Epithelial cell of esophagus (primary cell): ENCODE results near the gene MTRF1.

Experiments
- DNase-seq: peaks from one replicate; pipeline ENCODE4 v3.0.0; 2010; ENCODE audit warnings: low read depth
- H3K4me3 ChIP-seq: 2 replicates; pipeline ENCODE4 v1.5.1; 2011; ENCODE audit warnings: mild to moderate bottlenecking, low read length, control low read depth
- CTCF ChIP-seq: IDR thresholded peaks from 2 replicates; pipeline ENCODE4 v1.5.1; 2011; ENCODE audit warnings: low read depth, mild to moderate bottlenecking, low read length, control low read depth, inconsistent platforms; ENCODE audit not compliant: insufficient read depth; ENCODE audit errors: missing control alignments

Gene MTRF1

DNA sequence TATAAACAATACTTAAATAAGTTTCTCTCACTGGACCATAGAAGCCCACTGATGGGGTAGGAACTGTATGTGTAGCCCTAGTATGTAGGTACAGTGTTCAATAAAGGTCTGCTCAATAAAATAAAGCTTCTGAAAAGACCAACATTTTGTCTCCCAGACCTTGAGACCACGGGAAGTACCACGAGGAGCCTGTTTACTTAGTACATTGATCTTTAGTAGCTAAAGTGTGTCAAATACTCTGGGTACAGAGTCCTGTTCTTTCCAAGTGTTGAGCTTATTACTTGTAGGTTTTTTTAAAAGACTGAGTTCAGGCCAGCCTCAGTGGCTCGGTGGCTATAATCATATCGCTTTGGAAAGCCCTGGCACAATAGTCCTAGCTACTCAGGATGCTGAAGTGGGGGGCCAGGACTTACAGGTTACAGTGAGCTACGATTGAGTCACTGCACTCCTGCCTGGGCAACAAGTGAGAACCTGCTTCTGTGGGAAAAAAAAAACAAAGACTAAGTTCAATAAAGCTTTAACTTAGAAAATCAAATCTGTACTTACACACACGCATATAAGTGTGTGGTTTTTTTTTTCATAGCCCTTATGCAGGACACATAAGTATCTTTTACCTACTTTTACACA lies 3.4 kb downstream of the MTRF1 start:
- peak; percentile 94 for DNase-seq
- no peak for TF ChIP-seq CTCF
- no peak overlapping the region for H3K4me3 ChIP-seq

- no peak for DNase-seq
- TF ChIP-seq CTCF: no peak
- H3K4me3 ChIP-seq: no peak overlapping the region
Observed at GRCh38 chr13:41257535-41257934, 5.8 kb downstream of the MTRF1 start.

GRCh38 chr13:41254902-41255301 lies 8.5 kb downstream of the MTRF1 start:
- no peak for TF ChIP-seq CTCF
- no peak for DNase-seq

DNA sequence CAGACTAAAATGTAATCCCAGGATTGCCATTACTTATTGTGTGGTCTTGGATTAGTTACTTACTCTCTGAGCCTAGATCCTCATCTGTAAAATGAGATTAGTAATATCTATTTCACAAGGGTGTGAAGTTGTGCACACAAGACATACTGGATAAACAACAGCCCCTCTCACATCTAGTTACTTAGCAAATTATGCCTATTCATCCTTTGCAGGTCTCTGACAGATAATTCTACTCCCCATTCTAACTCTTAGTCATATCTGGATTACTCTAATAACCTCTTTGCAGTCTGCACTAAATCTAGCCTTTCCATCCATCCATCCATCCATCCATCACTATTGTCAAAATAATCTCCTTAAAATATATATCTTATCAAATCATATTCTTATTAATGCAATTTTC lies 12.4 kb downstream of the MTRF1 start:
- H3K4me3 ChIP-seq: no peak overlapping the region
- no peak for DNase-seq
- TF ChIP-seq CTCF: no peak

More at GRCh38 chr13:41254902-41255301, 8.5 kb downstream of the MTRF1 start:
- no peak overlapping the region for H3K4me3 ChIP-seq

- no peak for TF ChIP-seq CTCF
- DNase-seq: no peak
Observed at GRCh38 chr13:41246969-41247680, 16.3 kb downstream of the MTRF1 start.

DNA sequence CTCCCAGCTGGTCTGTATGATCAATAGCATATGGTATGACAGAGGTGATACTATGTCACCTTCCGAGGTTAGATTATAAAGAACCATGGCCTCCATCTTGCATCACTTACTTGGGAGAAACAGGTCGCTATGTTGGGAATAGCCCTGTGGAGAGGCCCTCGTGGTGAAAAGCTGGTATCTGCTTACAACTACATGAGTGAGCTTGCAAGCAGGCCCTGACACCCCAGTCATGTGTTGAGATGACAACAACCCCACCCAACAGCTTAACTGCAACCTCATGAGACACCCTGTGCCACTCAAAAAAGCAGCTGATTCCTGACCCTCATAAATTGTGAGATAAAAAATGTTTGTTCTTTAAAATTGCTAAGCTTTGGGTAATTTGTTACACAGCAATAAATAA lies 18.8 kb downstream of the MTRF1 start:
- no peak for TF ChIP-seq CTCF
- peak; percentile 65 for DNase-seq
- no peak overlapping the region for H3K4me3 ChIP-seq

More at GRCh38 chr13:41246969-41247680, 16.3 kb downstream of the MTRF1 start:
- no peak overlapping the region for H3K4me3 ChIP-seq
